SJSA1 (cell line): ENCODE results near the gene LMNTD2. TPM values are rescaled to one million over a fixed set of nuclear protein-coding genes. Genes with fewer than 3 reads are reported as not detected.

Source experiments
- DNase-seq, 2 experiments: peaks; one replicate each; pipeline ENCODE4 v3.0.0-alpha.2; 2015 to 2020; ENCODE audit warnings: low spot score in 2 of 2, low read depth in 1 of 2
- H3K27ac ChIP-seq: fragments of 250-450 bp; sonication (Bioruptor Pico); 2 replicates; pipeline ENCODE4 v1.5.1; 2020; ENCODE audit warnings: mild to moderate bottlenecking, moderate library complexity
- H3K27me3 ChIP-seq: fragments of 250-450 bp; sonication (Bioruptor Pico); replicated peaks from 2 replicates; pipeline ENCODE4 v1.5.1; 2020; ENCODE audit warnings: mild to moderate bottlenecking, moderate library complexity
- H3K36me3 ChIP-seq: fragments of 250-450 bp; sonication (Bioruptor Pico); 2 replicates; pipeline ENCODE4 v1.5.1; 2020; ENCODE audit warnings: mild to moderate bottlenecking
- H3K4me1 ChIP-seq: fragments of 250-450 bp; sonication (Bioruptor Pico); replicated peaks from 2 replicates; pipeline ENCODE4 v1.6.1; 2021; ENCODE audit warnings: mild to moderate bottlenecking
- H3K4me3 ChIP-seq: fragments of 250-450 bp; sonication (Bioruptor Pico); 2 replicates; pipeline ENCODE4 v1.5.1; 2020; ENCODE audit warnings: mild to moderate bottlenecking
- H3K9me3 ChIP-seq: fragments of 250-450 bp; sonication (Bioruptor Pico); replicated peaks from 2 replicates; pipeline ENCODE4 v1.5.1; 2020; ENCODE audit warnings: mild to moderate bottlenecking
- total RNA-seq: library from RNA; depleted of rRNA; stranded (reverse); fragments of >200 nt; shearing (Covaris generic); gene quantifications from 2 replicates; pipeline ENCODE4 v1.2.3, GENCODE V29; 2014; rRNA removed

Gene LMNTD2
- total RNA-seq = 0.18 TPM in 1 of 2 replicates, not detected in the other

- Histone ChIP-seq H3K27me3 (no peaks in the 10 kb centered on the region), H3K27ac (no peak within 1 kb of the TSS), H3K9me3 (no peaks in the 10 kb centered on the region), H3K4me1 (peaks cover 16% of the 10 kb centered on the region), H3K36me3 (no peaks in the 10 kb centered on the region), H3K4me3 (peak within 1 kb of the TSS; percentile 81)
- DNase-seq = peak; percentile 36 to 75
Measured at GRCh38 chr11:560305-561147, at the start of gene LMNTD2, which contains the start of gene RASSF7. Gene LMNTD2, minus strand, starts transcription at chr11:560738. Its CDS starts 22 bp downstream, at chr11:560716. Gene RASSF7, plus strand, starts transcription at chr11:560970. Its CDS starts 799 bp downstream, at chr11:561769.

- Histone ChIP-seq H3K36me3 (peaks cover 72% of the 10 kb centered on the region), H3K4me3 (no peak overlapping the region), H3K27me3 (no peaks in the 10 kb centered on the region), H3K4me1 (no peaks in the 10 kb centered on the region), H3K27ac (no peak overlapping the region), H3K9me3 (no peaks in the 10 kb centered on the region)
- no peak for DNase-seq
Measured at GRCh38 chr11:609341-609811, 48.8 kb upstream of the LMNTD2 start.

- Histone ChIP-seq H3K4me1 (no peaks in the 10 kb centered on the region), H3K4me3 (no peak overlapping the region), H3K27me3 (no peaks in the 10 kb centered on the region), H3K36me3 (peaks cover 72% of the 10 kb centered on the region), H3K27ac (no peak overlapping the region), H3K9me3 (no peaks in the 10 kb centered on the region)
- no peak for DNase-seq
Measured at GRCh38 chr11:608791-609251, 48.3 kb upstream of the LMNTD2 start.

GRCh38 chr11:607971-608659, 47.6 kb upstream of the LMNTD2 start:
- no peak overlapping the region for H3K27ac ChIP-seq
- H3K4me3 ChIP-seq = no peak overlapping the region
- H3K27me3 ChIP-seq = no peaks in the 10 kb centered on the region
- DNase-seq = no peak
- H3K4me1 ChIP-seq = no peaks in the 10 kb centered on the region
- H3K36me3 ChIP-seq = peaks cover 72% of the 10 kb centered on the region
- H3K9me3 ChIP-seq = no peaks in the 10 kb centered on the region

GRCh38 chr11:607020-607780, 46.7 kb upstream of the LMNTD2 start:
- no peak overlapping the region for H3K4me3 ChIP-seq
- no peaks in the 10 kb centered on the region for H3K9me3 ChIP-seq
- no peaks in the 10 kb centered on the region for H3K27me3 ChIP-seq
- no peak for DNase-seq
- peaks cover 68% of the 10 kb centered on the region for H3K36me3 ChIP-seq
- no peak overlapping the region for H3K27ac ChIP-seq
- no peaks in the 10 kb centered on the region for H3K4me1 ChIP-seq

GRCh38 chr11:606245-606644, 45.7 kb upstream of the LMNTD2 start:
- DNase-seq = no peak

GRCh38 chr11:605286-606129, 45.0 kb upstream of the LMNTD2 start:
- no peaks in the 10 kb centered on the region for H3K4me1 ChIP-seq
- no peak overlapping the region for H3K27ac ChIP-seq
- H3K27me3 ChIP-seq = no peaks in the 10 kb centered on the region
- DNase-seq = no peak
- H3K4me3 ChIP-seq = no peak overlapping the region
- H3K36me3 ChIP-seq = peaks cover 62% of the 10 kb centered on the region
- H3K9me3 ChIP-seq = no peaks in the 10 kb centered on the region

More at GRCh38 chr11:606245-606644, 45.7 kb upstream of the LMNTD2 start:
- Histone ChIP-seq H3K27ac (no peak overlapping the region), H3K27me3 (no peaks in the 10 kb centered on the region), H3K4me3 (no peak overlapping the region), H3K9me3 (no peaks in the 10 kb centered on the region), H3K36me3 (peaks cover 69% of the 10 kb centered on the region), H3K4me1 (no peaks in the 10 kb centered on the region)

- peaks cover 49% of the 10 kb centered on the region for H3K36me3 ChIP-seq
Measured at GRCh38 chr11:603154-603553, 42.6 kb upstream of the LMNTD2 start.

GRCh38 chr11:601573-602245, 41.2 kb upstream of the LMNTD2 start:
- H3K4me1 ChIP-seq = no peaks in the 10 kb centered on the region
- no peak for DNase-seq
- H3K36me3 ChIP-seq = peaks cover 41% of the 10 kb centered on the region
- no peak overlapping the region for H3K27ac ChIP-seq
- no peaks in the 10 kb centered on the region for H3K27me3 ChIP-seq
- H3K9me3 ChIP-seq = no peaks in the 10 kb centered on the region
- H3K4me3 ChIP-seq = no peak overlapping the region

More at GRCh38 chr11:603154-603553, 42.6 kb upstream of the LMNTD2 start:
- Histone ChIP-seq H3K4me1 (no peaks in the 10 kb centered on the region), H3K27me3 (no peaks in the 10 kb centered on the region), H3K9me3 (no peaks in the 10 kb centered on the region), H3K27ac (no peak overlapping the region), H3K4me3 (no peak overlapping the region)
- no peak for DNase-seq

GRCh38 chr11:598005-598680, 37.6 kb upstream of the LMNTD2 start:
- Histone ChIP-seq H3K27me3 (no peaks in the 10 kb centered on the region), H3K9me3 (no peaks in the 10 kb centered on the region), H3K27ac (no peak overlapping the region), H3K4me3 (no peak overlapping the region), H3K36me3 (peaks cover 31% of the 10 kb centered on the region), H3K4me1 (no peaks in the 10 kb centered on the region)
- no peak for DNase-seq

GRCh38 chr11:597166-597725, 36.7 kb upstream of the LMNTD2 start:
- no peak overlapping the region for H3K27ac ChIP-seq
- no peak for DNase-seq
- peaks cover 36% of the 10 kb centered on the region for H3K36me3 ChIP-seq
- no peaks in the 10 kb centered on the region for H3K27me3 ChIP-seq
- no peak overlapping the region for H3K4me3 ChIP-seq
- H3K9me3 ChIP-seq = no peaks in the 10 kb centered on the region
- no peaks in the 10 kb centered on the region for H3K4me1 ChIP-seq

GRCh38 chr11:596374-596773, 35.8 kb upstream of the LMNTD2 start:
- DNase-seq = no peak
- Histone ChIP-seq H3K27me3 (no peaks in the 10 kb centered on the region), H3K27ac (no peak overlapping the region), H3K36me3 (peaks cover 28% of the 10 kb centered on the region), H3K4me1 (no peaks in the 10 kb centered on the region), H3K4me3 (no peak overlapping the region), H3K9me3 (no peaks in the 10 kb centered on the region)
